ENCODE results near the gene CNPY4.
"Not testable (repeated sequence)": the region's sequence is repeated elsewhere in the genome, so short reads cannot be mapped to it uniquely, and the experiment has no call there.

CNPY4 gene

GRCh38 chr7:100141555-100141949 is 22.1 kb downstream of the CNPY4 start:
- H3K4me1 Mint-ChIP-seq (ENCODE audit: low read depth): peaks cover 21% of the 10 kb centered on the region
- no peaks in the 10 kb centered on the region for H3K9me3 Mint-ChIP-seq
- no peaks in the 10 kb centered on the region for H3K27me3 Mint-ChIP-seq
- H3K27ac Mint-ChIP-seq: no peak overlapping the region
- no peaks in the 10 kb centered on the region for H3K36me3 Mint-ChIP-seq (ENCODE audit: low read depth)
- H3K4me3 Mint-ChIP-seq: no peak overlapping the region

DNA sequence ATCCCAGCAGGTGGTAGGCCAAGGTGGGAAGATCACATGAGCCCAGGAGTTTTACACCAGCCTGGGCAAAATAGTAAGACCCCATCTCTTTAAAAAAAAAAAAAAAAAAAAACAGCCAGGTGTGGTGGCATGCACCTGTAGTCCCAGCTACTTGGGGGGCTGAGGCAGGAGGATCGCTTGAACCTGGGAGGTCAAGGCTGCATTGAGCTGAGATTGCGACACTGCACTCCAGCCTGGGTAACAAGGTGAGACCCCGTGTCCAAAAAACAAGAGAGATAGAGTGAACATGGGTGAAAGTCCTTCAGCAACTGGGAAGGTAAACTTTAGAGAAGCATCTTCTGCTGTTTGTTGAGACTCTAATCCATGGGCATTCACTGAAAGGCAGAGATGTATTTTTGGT is 23.0 kb downstream of the CNPY4 start:
- Mint-ChIP-seq H3K4me1 (ENCODE audit: low read depth) (peaks cover 21% of the 10 kb centered on the region), H3K36me3 (ENCODE audit: low read depth) (no peaks in the 10 kb centered on the region), H3K4me3 (no peak overlapping the region), H3K27me3 (no peaks in the 10 kb centered on the region), H3K27ac (no peak overlapping the region), H3K9me3 (no peaks in the 10 kb centered on the region)

GRCh38 chr7:100146350-100146749 is 26.9 kb downstream of the CNPY4 start:
- peaks cover 32% of the 10 kb centered on the region for H3K4me1 Mint-ChIP-seq (ENCODE audit: low read depth)
- H3K27me3 Mint-ChIP-seq; H3K36me3 Mint-ChIP-seq (ENCODE audit: low read depth); H3K9me3 Mint-ChIP-seq; H3K4me3 Mint-ChIP-seq; H3K27ac Mint-ChIP-seq: not testable (repeated sequence)

- Mint-ChIP-seq H3K9me3 (no peaks in the 10 kb centered on the region), H3K4me1 (ENCODE audit: low read depth) (peaks cover 36% of the 10 kb centered on the region), H3K36me3 (ENCODE audit: low read depth) (peaks cover 14% of the 10 kb centered on the region), H3K27me3 (no peaks in the 10 kb centered on the region), H3K27ac (no peak overlapping the region), H3K4me3 (no peak overlapping the region)
These were observed 27.8 kb downstream of the CNPY4 start for GRCh38 chr7:100147278-100147677.

- peaks cover 41% of the 10 kb centered on the region for H3K4me1 Mint-ChIP-seq (ENCODE audit: low read depth)
- H3K36me3 Mint-ChIP-seq (ENCODE audit: low read depth): peaks cover 23% of the 10 kb centered on the region
- no peaks in the 10 kb centered on the region for H3K27me3 Mint-ChIP-seq
- H3K9me3 Mint-ChIP-seq: no peaks in the 10 kb centered on the region
- peak overlapping the region; percentile 97 for H3K4me3 Mint-ChIP-seq
- H3K27ac Mint-ChIP-seq: peak overlapping the region; percentile 96
These were observed 28.8 kb downstream of the CNPY4 start for GRCh38 chr7:100148225-100148558.

GRCh38 chr7:100148559-100149328 is 29.3 kb downstream of the CNPY4 start, which contains the start of gene LAMTOR4:
Gene LAMTOR4 (plus strand): TSS chr7:100148918. CDS start chr7:100148973, 55 bp downstream.
- H3K9me3 Mint-ChIP-seq: no peaks in the 10 kb centered on the region
- no peaks in the 10 kb centered on the region for H3K27me3 Mint-ChIP-seq
- peaks cover 23% of the 10 kb centered on the region for H3K36me3 Mint-ChIP-seq (ENCODE audit: low read depth)
- peak within 1 kb of the TSS; percentile 96 for H3K27ac Mint-ChIP-seq
- H3K4me1 Mint-ChIP-seq (ENCODE audit: low read depth): peaks cover 43% of the 10 kb centered on the region
- H3K4me3 Mint-ChIP-seq: peak within 1 kb of the TSS; percentile 97

- H3K27ac Mint-ChIP-seq: peak overlapping the region; percentile 83
- H3K27me3 Mint-ChIP-seq: no peaks in the 10 kb centered on the region
- H3K9me3 Mint-ChIP-seq: no peaks in the 10 kb centered on the region
- H3K36me3 Mint-ChIP-seq (ENCODE audit: low read depth): peaks cover 41% of the 10 kb centered on the region
- peaks cover 69% of the 10 kb centered on the region for H3K4me1 Mint-ChIP-seq (ENCODE audit: low read depth)
- H3K4me3 Mint-ChIP-seq: no peak overlapping the region
These were observed 33.0 kb downstream of the CNPY4 start for GRCh38 chr7:100152404-100152803.

- H3K4me3 Mint-ChIP-seq: no peak overlapping the region
- peaks cover 44% of the 10 kb centered on the region for H3K36me3 Mint-ChIP-seq (ENCODE audit: low read depth)
- no peaks in the 10 kb centered on the region for H3K9me3 Mint-ChIP-seq
- peak overlapping the region; percentile 29 for H3K27ac Mint-ChIP-seq
- H3K4me1 Mint-ChIP-seq (ENCODE audit: low read depth): peaks cover 69% of the 10 kb centered on the region
- no peaks in the 10 kb centered on the region for H3K27me3 Mint-ChIP-seq
These were observed 33.7 kb downstream of the CNPY4 start for GRCh38 chr7:100152937-100153666.

DNA sequence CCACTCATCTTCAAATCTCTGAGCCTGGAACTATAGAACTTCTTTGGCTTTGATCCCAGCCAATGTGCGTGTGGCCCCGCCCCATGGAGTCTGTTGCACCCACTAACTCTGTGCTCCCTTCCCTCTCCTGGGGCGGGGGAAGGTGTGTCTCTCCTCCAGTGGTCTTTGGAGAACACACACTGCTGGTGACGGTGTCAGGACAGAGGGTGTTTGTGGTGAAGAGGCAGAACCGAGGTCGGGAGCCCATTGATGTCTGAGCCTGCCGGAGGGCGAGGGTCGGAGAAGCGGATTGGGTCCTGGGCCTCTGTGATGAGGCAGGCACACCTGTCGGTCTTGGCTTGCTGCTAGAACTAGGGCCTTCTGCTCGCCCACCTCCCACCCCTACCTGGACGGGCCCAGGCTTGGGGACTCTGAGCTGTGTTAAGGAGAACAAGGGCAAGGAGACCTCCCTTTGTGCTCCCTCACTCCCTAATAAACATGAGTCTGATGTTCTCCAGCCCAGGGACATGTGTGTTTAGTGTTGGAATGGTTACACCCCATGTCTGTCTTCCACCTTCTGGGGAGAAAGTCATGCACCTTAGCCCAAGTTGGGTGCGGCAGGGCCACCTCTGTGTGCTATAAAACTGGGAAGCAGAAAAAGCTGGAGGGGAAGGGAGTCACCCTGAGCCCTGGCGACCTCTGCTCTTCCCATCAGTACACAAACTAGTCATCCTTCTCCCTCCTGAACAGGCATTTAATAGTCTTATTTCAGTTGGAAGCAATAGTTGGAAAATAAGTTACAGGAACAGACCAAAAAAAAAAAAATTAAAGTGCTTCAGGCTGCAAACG is 34.5 kb downstream of the CNPY4 start:
- Mint-ChIP-seq H3K27ac (peak overlapping the region; percentile 29), H3K27me3 (no peaks in the 10 kb centered on the region), H3K9me3 (no peaks in the 10 kb centered on the region), H3K36me3 (ENCODE audit: low read depth) (peaks cover 44% of the 10 kb centered on the region), H3K4me1 (ENCODE audit: low read depth) (peaks cover 64% of the 10 kb centered on the region), H3K4me3 (no peak overlapping the region)

DNA sequence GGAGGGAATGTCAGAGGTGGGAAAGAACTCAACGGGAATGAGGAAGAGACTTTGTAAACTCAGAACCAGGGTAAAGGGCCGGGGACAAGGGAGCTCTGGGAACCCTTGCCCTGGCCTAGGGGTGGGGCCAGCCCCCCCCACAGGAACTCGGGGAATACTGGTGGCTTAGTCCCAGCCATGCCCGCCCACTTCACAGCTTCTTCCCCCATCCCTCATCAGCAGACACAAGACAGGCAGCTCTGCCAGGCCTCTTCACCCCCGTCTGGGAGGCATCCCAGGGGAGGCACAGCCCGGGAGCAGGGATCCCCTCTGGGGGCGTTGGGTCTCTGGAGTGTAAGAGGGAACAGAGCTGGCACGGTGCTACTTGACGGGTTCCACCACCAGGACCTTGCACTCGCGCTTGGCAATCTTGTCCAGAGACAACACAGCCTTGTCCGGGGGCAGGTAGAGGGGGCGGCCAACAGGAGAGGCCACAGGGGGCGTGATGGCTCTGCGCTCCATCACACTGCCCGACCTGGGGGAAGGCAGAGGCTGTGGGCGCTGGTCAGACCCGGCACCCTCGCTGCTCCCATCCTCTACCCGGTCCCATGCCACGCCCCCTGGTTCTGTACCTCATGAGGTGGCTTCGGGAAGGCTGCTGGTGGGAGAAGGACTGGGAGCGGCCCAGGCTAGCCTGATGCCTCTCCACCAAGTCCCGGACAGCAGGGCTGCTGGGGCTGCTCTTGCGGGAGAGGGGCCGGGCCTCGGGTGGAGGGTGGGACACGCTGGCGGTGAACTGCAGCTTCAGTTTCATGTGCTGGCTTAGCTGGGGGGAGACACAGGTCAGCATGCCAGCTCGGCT is 35.4 kb downstream of the CNPY4 start:
- H3K36me3 Mint-ChIP-seq (ENCODE audit: low read depth): peaks cover 44% of the 10 kb centered on the region

DNA sequence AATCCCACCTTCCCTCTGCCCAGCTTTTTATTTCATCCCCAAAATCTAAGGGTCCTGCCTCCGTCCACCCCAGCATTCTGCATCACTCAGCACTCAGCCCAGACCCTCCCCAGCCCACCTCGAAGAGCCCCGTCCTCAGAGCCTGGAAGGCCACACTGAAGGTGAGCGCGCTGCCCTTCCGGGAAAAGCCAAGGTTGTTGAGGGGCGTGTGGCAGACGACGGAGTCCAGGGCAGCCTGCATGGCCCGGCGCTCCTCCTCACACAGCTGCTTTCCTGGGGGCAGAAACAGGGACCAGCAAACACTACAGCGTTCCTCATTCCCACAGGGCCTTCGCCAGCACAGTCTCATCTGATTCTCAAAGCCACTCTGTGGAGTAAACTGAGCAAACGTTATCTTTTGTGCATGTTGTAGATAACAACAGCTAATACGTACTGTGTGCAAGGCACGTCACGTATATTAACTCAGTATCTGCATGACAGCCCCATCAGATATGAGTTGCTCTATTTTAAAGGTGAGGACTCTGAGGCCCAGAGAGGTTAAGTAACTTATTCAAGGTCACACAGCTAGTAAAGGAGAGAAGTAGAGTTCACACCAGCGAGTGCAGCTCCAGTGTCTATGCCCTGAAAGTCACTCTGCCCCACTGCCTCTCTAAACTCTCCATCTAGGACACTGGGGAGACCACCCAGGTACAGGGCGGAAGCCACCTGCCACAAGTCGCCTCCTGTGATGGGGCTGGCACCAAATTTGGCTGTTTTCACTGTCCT is 36.3 kb downstream of the CNPY4 start:
- no peaks in the 10 kb centered on the region for H3K27me3 Mint-ChIP-seq
- H3K36me3 Mint-ChIP-seq (ENCODE audit: low read depth): peaks cover 38% of the 10 kb centered on the region
- H3K27ac Mint-ChIP-seq: peak overlapping the region; percentile 26
- H3K4me1 Mint-ChIP-seq (ENCODE audit: low read depth): peaks cover 56% of the 10 kb centered on the region
- no peaks in the 10 kb centered on the region for H3K9me3 Mint-ChIP-seq
- H3K4me3 Mint-ChIP-seq: peak overlapping the region; percentile 84

More for the DNA sequence above, 35.4 kb downstream of the CNPY4 start:
- H3K27ac Mint-ChIP-seq: peak overlapping the region; percentile 28
- H3K4me1 Mint-ChIP-seq (ENCODE audit: low read depth): peaks cover 65% of the 10 kb centered on the region
- H3K4me3 Mint-ChIP-seq: no peak overlapping the region
- H3K27me3 Mint-ChIP-seq: no peaks in the 10 kb centered on the region
- no peaks in the 10 kb centered on the region for H3K9me3 Mint-ChIP-seq

GRCh38 chr7:100156331-100157068 is 37.1 kb downstream of the CNPY4 start:
- Mint-ChIP-seq H3K27ac (peak overlapping the region; percentile 73), H3K4me3 (peak overlapping the region; percentile 84), H3K27me3 (no peaks in the 10 kb centered on the region), H3K9me3 (no peaks in the 10 kb centered on the region), H3K4me1 (ENCODE audit: low read depth) (peaks cover 53% of the 10 kb centered on the region), H3K36me3 (ENCODE audit: low read depth) (peaks cover 38% of the 10 kb centered on the region)

GRCh38 chr7:100157069-100157333 is 37.6 kb downstream of the CNPY4 start:
- peak overlapping the region; percentile 73 for H3K27ac Mint-ChIP-seq
- H3K4me3 Mint-ChIP-seq: peak overlapping the region; percentile 84
- no peaks in the 10 kb centered on the region for H3K27me3 Mint-ChIP-seq
- peaks cover 48% of the 10 kb centered on the region for H3K4me1 Mint-ChIP-seq (ENCODE audit: low read depth)
- peaks cover 33% of the 10 kb centered on the region for H3K36me3 Mint-ChIP-seq (ENCODE audit: low read depth)
- no peaks in the 10 kb centered on the region for H3K9me3 Mint-ChIP-seq

All from stimulated activated naive CD8-positive, alpha-beta T cell treated with anti-CD3 and anti-CD28 coated beads, Interleukin-15, Interleukin-2, amounts not matched to agents 100 ng/mL and 50 ng/mL, for 24 hours (primary cell).